Stimulated activated CD4-positive, alpha-beta T cell treated with anti-CD3 and anti-CD28 coated beads, Interleukin-12 subunit alpha, Interleukin-12 subunit beta, amount 100 ng/mL, for 4 hours (primary cell): ENCODE results near the gene NAA10.

ENCODE experiments used
- DNase-seq: peaks from one replicate; pipeline ENCODE4 v3.0.0-alpha.2; 2020

The NAA10 gene

GRCh38 chrX:153927922-153928760 is 6.7 kb downstream of the NAA10 start:
- DNase-seq: peak; percentile 85

DNA sequence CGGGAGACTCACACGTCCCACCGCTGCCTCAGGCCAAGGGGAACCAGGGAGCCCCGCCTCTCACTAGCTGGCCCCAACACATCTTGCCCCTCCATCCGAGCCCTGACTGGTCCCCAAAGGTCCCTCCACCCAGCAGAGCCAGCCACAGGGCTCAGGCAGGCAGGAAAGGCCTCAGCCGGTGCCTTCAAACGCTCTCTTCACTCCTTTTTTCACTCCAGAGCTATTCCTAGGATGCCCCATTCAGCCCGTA is 7.2 kb downstream of the NAA10 start:
- no peak for DNase-seq

GRCh38 chrX:153926858-153927671 is 7.8 kb downstream of the NAA10 start:
- DNase-seq: peak; percentile 61

DNA sequence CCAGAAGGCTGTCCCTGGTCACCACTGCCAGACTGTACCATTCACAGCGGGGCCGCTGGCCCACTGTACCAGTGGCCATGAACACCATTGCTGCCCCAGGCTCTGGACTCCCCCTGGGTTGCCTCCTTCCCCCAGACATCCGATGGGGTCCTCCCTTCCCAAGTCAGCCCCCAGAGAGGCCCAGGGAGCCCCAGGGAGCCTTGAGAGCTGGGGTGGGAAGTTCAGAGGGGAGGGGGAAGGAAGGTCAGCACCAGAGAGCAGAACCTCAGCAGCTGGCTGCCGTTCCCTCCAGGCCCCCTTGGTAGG is 8.3 kb downstream of the NAA10 start:
- DNase-seq: no peak

DNA sequence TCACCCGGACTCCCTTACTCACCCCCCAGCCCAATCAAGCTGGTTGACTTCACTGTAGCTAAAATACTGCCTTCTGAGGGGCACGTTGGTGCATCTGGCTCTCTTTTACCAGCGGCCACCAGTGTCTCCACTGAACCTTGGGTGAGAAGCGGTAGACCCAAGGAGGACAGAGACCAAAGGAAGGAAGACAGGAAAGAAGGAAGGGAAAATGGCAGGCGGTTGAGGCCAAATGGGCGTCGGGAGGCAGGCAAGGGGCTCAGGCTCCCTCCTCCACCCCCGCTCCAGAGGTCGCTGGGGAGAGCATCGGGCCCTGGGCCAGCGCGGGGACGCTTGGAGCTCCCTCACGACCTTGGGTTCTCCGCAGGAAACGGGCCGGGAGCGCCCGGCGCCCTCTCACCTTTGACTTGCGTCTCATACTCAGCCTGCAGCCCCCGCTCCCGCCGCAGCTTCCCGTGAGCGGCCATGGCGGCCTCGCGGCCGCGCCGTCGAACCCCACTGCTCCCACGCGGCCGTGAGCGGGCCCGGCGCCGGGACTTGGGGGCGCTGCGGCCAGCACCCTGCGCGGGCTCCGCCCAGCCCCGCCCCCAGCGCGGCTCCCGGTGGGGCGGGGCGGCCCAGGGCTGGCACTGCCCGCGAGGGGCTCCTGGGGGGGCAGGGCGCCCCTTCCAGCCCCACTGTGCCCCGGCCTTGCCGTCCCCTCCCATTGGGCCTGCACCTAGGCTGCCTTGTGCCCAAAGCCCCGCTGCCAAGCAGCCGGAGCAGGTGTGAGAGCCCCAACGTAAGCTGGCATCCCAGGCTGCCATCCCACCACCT is 8.9 kb downstream of the NAA10 start, which contains the start of gene ARHGAP4:
Gene ARHGAP4, minus strand, starts transcription at position 526 of the 813 bp plus-strand sequence. Its CDS starts 62 bp downstream, at position 464.
- DNase-seq: peak; percentile 49

DNA sequence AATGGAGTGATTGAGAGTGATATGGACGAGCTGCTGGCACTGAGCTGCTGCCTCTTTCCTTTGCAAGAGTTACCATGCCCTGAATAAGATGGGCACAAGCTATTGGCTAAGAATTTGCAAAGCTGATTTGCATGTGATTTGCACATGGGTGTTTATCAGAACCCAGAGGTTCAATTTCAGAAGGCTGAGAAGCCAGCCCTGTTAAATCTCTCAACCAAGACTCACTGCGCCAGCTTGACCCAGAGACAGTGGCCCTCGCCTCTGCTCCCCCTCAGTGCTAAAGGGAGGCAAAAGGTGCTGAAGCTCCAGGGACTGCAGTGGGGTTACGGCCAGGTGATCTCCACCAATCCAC is 9.5 kb downstream of the NAA10 start:
- no peak for DNase-seq

GRCh38 chrX:153924149-153924861 is 10.5 kb downstream of the NAA10 start:
- no peak for DNase-seq

DNA sequence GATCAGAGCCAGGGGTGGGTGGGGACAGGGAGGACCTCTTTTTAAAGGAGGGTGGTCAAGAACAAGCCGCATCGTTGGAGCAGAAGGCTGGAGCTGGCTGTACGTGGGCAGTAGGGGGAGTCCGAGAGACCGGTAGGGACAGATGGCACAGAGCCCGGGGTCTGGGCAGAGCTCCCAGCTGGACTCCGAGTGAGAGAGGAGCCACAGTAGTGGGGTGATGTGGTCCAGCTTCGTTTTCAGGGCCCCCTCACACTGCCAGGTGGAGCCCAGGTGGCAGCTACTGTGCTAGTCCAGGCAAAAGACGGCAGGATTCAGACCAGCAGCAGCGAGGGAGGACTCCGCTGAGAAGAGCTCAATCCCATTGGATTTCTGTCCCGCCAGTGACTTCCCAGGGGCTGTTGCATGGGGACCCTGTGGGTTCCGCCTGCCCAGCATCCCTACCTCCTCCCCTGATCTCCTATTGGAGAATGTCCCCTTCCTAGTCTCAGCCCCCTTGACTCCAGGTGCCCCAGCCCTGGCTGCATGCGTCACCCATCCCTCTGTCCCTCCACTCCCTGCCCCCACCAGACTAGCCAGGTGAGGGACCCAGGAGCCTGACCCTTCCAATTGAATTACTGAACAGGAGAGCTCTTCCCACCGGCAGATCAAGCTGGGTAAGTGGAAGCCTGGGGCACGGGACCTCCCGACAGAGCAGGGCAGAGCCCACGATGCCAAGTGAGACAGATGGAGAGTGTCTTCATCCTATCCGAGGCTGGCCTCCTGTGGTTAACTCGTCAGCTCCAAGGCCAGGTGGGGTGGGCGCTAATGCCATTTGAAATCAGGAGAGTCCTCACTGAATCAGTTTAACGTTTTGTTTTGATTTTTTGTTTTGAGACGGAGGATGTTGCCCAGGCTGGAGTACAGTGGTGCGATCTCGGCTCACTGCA is 11.6 kb downstream of the NAA10 start:
- no peak for DNase-seq

GRCh38 chrX:153921511-153922446 is 13.1 kb downstream of the NAA10 start:
- no peak for DNase-seq

DNA sequence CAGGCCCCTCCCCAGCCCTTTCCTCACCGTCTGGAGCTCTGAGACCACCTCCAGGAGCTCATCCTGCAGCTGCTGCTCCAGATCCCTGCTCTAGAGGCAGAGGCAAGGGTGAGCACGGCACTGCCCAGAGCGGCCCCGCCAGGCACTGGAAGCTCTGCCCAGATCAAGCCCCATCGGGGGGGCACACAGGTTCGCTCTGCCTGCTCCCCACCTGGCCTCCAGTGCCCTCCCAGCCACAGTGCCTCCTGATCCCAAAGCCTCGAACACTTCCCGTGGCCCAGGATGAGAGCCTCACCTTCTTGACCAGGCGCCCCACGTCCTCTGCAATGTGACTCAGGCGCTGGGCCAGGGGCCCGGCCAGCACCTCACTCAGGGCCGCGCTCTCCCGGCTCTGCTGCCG is 13.8 kb downstream of the NAA10 start:
- no peak for DNase-seq

- DNase-seq: no peak
Observed at GRCh38 chrX:153920546-153920945, 14.3 kb downstream of the NAA10 start.

- DNase-seq: no peak
Observed at GRCh38 chrX:153919281-153919680, 15.6 kb downstream of the NAA10 start.

- no peak for DNase-seq
Observed at GRCh38 chrX:153917869-153918268, 17.0 kb downstream of the NAA10 start.

- no peak for DNase-seq
Observed at GRCh38 chrX:153913701-153914100, 21.1 kb downstream of the NAA10 start.

DNA sequence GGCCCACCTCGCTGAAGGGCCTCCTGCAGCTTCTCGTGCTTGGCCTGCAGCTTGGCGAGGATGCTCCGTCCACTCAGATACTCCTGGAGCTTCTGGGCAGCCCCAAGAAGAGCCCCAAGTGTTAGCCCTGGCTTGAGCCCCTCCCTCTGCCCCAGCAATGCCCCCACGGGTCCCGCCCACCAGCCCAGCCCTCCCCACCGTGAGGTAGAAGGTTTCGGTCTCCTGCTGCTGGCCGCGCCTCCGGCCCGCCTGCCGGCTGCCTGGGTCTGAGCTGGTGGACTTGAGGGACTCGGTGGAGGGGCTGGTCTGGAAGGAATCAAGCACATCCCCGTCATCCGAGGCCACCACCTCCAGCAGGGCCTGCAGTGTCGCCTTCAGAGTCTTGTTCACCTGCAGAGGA is 21.6 kb downstream of the NAA10 start:
- no peak for DNase-seq

DNA sequence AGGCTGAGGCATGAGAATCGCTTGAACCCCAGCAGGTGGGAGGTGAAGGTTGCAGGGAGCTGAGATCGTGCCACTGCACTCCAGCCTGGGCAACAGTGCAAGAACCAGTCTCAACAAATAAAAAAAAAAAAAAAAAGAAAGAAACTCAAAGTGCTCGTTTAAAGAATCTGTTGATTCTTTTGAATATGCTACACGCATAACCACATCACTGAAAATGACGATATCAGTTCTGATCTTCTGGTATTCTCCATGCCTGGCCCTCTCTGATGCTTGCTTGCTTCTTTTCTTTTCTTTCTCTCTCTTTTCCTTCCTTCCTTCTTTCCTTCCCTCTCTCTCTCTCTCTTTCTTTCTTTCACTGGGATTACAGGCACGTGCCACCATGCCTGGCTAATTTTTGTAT is 23.0 kb downstream of the NAA10 start:
- no peak for DNase-seq

DNA sequence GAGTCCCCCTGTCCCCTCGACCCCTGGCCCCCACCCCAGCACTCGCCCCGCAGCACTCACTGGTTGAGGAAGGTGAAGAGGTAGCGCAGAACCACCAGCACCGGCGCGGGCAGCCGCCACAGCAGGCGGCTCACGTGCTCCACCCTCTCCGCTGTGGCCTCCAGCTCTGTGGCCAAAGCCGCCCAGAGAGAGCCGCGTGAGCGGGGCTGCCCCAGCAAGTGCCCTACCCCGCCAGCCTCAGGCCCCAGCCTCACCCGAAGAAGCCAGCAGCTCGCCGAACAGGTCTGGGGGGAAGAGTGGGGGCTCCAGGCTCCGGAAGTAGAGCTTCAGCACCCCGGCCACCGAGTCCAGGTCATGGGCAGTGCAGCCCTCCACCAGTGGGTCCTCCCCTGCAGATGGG is 24.4 kb downstream of the NAA10 start:
- DNase-seq: no peak

DNA sequence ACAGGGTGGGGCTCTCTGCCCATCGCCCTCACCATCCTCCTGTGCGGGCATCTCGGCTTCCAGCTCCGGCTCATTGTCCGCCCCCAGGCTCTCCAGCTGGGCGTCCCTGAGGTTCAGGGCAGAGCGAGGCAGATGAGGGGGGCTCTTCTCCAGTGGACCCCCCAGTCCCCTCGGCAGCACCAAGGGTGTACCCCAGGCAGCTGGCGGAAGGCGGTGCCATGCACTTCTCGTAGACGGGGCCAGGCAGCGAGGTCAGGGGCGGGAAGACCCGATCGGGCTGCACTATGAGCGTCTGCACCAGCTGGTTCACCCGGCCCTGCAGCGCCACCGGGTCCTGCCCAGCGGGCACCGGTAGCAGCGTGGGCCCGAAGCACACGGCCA is 24.9 kb downstream of the NAA10 start:
- no peak for DNase-seq

GRCh38 chrX:153909024-153909979 is 25.5 kb downstream of the NAA10 start:
- no peak for DNase-seq
